Choroid plexus epithelial cell (primary cell): ENCODE results near the gene DNAH2.

ENCODE experiments used
- DNase-seq: peaks from one replicate; pipeline ENCODE4 v3.0.0-alpha.2; 2010; ENCODE audit warnings: low read depth
- H3K4me3 ChIP-seq: 2 replicates; pipeline ENCODE4 v1.5.1; 2011; ENCODE audit warnings: low read depth, mild to moderate bottlenecking, control low read depth, low read length, moderate library complexity
- CTCF ChIP-seq: conservative IDR thresholded peaks from 2 replicates; pipeline ENCODE4 v1.5.1; 2011; ENCODE audit warnings: low read depth, mild to moderate bottlenecking, control low read depth, inconsistent platforms, low read length, moderate library complexity

DNAH2 gene

GRCh38 chr17:7878234-7878633 lies 160.7 kb downstream of the DNAH2 start:
- DNase-seq = no peak
- TF ChIP-seq CTCF = no peak
- no peak overlapping the region for H3K4me3 ChIP-seq

GRCh38 chr17:7880076-7880868 lies 162.7 kb downstream of the DNAH2 start:
- TF ChIP-seq CTCF = no peak
- DNase-seq = no peak
- H3K4me3 ChIP-seq = no peak overlapping the region

- no peak overlapping the region for H3K4me3 ChIP-seq
Observed at GRCh38 chr17:7881276-7882054, 163.9 kb downstream of the DNAH2 start.

GRCh38 chr17:7882068-7882467 lies 164.5 kb downstream of the DNAH2 start:
- no peak for TF ChIP-seq CTCF
- no peak for DNase-seq
- H3K4me3 ChIP-seq = no peak overlapping the region

More at GRCh38 chr17:7881276-7882054, 163.9 kb downstream of the DNAH2 start:
- DNase-seq = peak; percentile 24
- TF ChIP-seq CTCF = no peak

GRCh38 chr17:7882629-7883028 lies 165.1 kb downstream of the DNAH2 start:
- no peak for DNase-seq
- no peak overlapping the region for H3K4me3 ChIP-seq

More at GRCh38 chr17:7882629-7883028, 165.1 kb downstream of the DNAH2 start:
- no peak for TF ChIP-seq CTCF
